Thyroid gland (tissue), 4 donors: Measurements from ENCODE around the gene ERF. TPM values are rescaled to one million over a fixed set of nuclear protein-coding genes. Genes with fewer than 3 reads are reported as not detected.

Source experiments
- DNase-seq, 2 donors: peaks; one replicate each; pipeline ENCODE4 v3.0.0-alpha.2; 2019
- H3K27ac ChIP-seq, 3 donors: fragments of 200-600 bp; sonication (generic); 1 replicate in 2 of 3; 2 replicates in 1 of 3; pipeline ENCODE4 v1.5.1; 2016 to 2019; ENCODE audit warnings: mild to moderate bottlenecking in 1 of 3, moderate library complexity in 1 of 3
- H3K27me3 ChIP-seq: fragments of 200-600 bp; sonication (generic); one replicate; pipeline ENCODE4 v1.5.1; 2019
- H3K36me3 ChIP-seq, 2 donors: fragments of 200-600 bp; sonication (generic); one replicate each; pipeline ENCODE4 v1.5.1; 2016 to 2019
- H3K4me1 ChIP-seq, 2 donors: fragments of 200-600 bp; sonication (generic); one replicate each; pipeline ENCODE4 v1.5.1; 2017 to 2019
- H3K4me3 ChIP-seq, 3 donors: fragments of 200-600 bp; sonication (generic); replicated peaks in 1 of 3; 1 replicate in 2 of 3; 2 replicates in 1 of 3; pipeline ENCODE4 v1.5.1; 2016; ENCODE audit warnings: mild to moderate bottlenecking in 1 of 3
- H3K9me3 ChIP-seq: fragments of 200-600 bp; sonication (generic); one replicate; pipeline ENCODE4 v1.5.1; 2017
- CTCF ChIP-seq, 6 experiments: fragments of 200-600 bp in 3 of 6; fragments of 450-650 bp in 3 of 6; sonication (generic) in 3 of 6; IDR thresholded peaks; one replicate each; pipeline ENCODE4 v1.5.1; 2016 to 2019; ENCODE audit warnings: antibody characterized with exemption in 6 of 6, mild to moderate bottlenecking in 2 of 6, inconsistent platforms in 1 of 6, moderate library complexity in 1 of 6
- POLR2A ChIP-seq, 2 donors: fragments of 450-650 bp; IDR thresholded peaks; one replicate each; pipeline ENCODE4 v1.6.1; 2017; ENCODE audit warnings: antibody characterized with exemption in 2 of 2, mild to moderate bottlenecking in 2 of 2, moderate library complexity in 1 of 2
- WGBS, 2 donors: methylation state at CpG; one replicate each; pipeline ENCODE4 v1.1.5; 2017; 5-methylcytosine and 5-hydroxymethylcytosine counted together
- intact Hi-C: fragments of 100-400 bp; cut with DNase I; formaldehyde crosslinking; loops from one replicate; pipeline ENCODE4 v1.15.1; 2023
- total RNA-seq, 4 donors: library from RNA; depleted of rRNA; stranded (reverse); fragments of >200 nt; gene quantifications; one replicate each; pipeline ENCODE4 v1.2.3, GENCODE V29; 2016

Gene ERF
- total RNA-seq, 4 donors from 2014 or later: 27.5 to 50.2 (median 39.2) TPM

- H3K27me3 ChIP-seq: no peaks in the 10 kb centered on the region
- WGBS, 2 donors: 20 to 33% methylated on average over 13 to 19 of the region's 19 CpGs
- H3K4me3 ChIP-seq: no peak overlapping the region
- H3K36me3 ChIP-seq: peaks cover 0 to 12% of the 10 kb centered on the region in 2 donors
- intact Hi-C loops: no loop called here
- no peak for DNase-seq
- H3K4me1 ChIP-seq: peaks cover 26 to 55% of the 10 kb centered on the region in 2 donors
- H3K27ac ChIP-seq: peak overlapping the region; percentile 32 to 97 (median 65)
- no peaks in the 10 kb centered on the region for H3K9me3 ChIP-seq
- TF ChIP-seq POLR2A (IDR thresholded peaks at IDR 0.05): no peak
These were observed 4.0 kb downstream of the ERF start for GRCh38 chr19:42250666-42251531.

GRCh38 chr19:42250183-42250665, 4.7 kb downstream of the ERF start:
- intact Hi-C loops: no loop called here
- Histone ChIP-seq H3K4me3 (no peak overlapping the region), H3K9me3 (no peaks in the 10 kb centered on the region), H3K27ac (peak overlapping the region; percentile 32 to 97 (median 65)), H3K27me3 (no peaks in the 10 kb centered on the region), H3K4me1 (peaks cover 21 to 53% of the 10 kb centered on the region in 2 donors), H3K36me3 (peaks cover 0 to 12% of the 10 kb centered on the region in 2 donors)
- TF ChIP-seq POLR2A (IDR thresholded peaks at IDR 0.05) (no peak), CTCF (IDR thresholded peaks at IDR 0.05) (no peak)
- no peak for DNase-seq
- 63 to 71% methylated on average over 6 to 12 of the region's 15 CpGs for WGBS, 2 donors

- no peak for DNase-seq
- TF ChIP-seq CTCF (IDR thresholded peaks at IDR 0.05) (no peak), POLR2A (IDR thresholded peaks at IDR 0.05) (no peak)
- Histone ChIP-seq H3K27ac (peak overlapping the region; percentile 9 to 97 (median 65)), H3K4me1 (peaks cover 21 to 57% of the 10 kb centered on the region in 2 donors), H3K36me3 (peaks cover 0 to 12% of the 10 kb centered on the region in 2 donors), H3K27me3 (no peaks in the 10 kb centered on the region), H3K4me3 (no peak overlapping the region), H3K9me3 (no peaks in the 10 kb centered on the region)
- intact Hi-C loops: loop anchor here (5.0 kb wide), 1 partner anchor 48 kb away; no protein-coding TSS in a partner anchor
- 79 to 93% methylated on average over 5 to 6 of the region's 6 CpGs for whole genome bisulfite sequencing, 2 donors
These were observed 5.2 kb downstream of the ERF start for GRCh38 chr19:42249769-42250168.

GRCh38 chr19:42249149-42249750, 5.7 kb downstream of the ERF start:
- H3K9me3 ChIP-seq: no peaks in the 10 kb centered on the region
- no peak overlapping the region for H3K27ac ChIP-seq
- peaks cover 0 to 12% of the 10 kb centered on the region in 2 donors for H3K36me3 ChIP-seq
- intact Hi-C loops: loop anchor here (5.0 kb wide), 1 partner anchor 48 kb away; no protein-coding TSS in a partner anchor
- H3K4me1 ChIP-seq: peaks cover 22 to 57% of the 10 kb centered on the region in 2 donors
- no peak for DNase-seq
- 90 to 91% methylated on average over 32 to 36 of the region's 36 CpGs for WGBS, 2 donors
- no peak for TF ChIP-seq POLR2A (IDR thresholded peaks at IDR 0.05)
- TF ChIP-seq CTCF (IDR thresholded peaks at IDR 0.05): no peak
- no peaks in the 10 kb centered on the region for H3K27me3 ChIP-seq
- H3K4me3 ChIP-seq: no peak overlapping the region

GRCh38 chr19:42248270-42249148, 6.4 kb downstream of the ERF start:
- Histone ChIP-seq H3K27ac (peak overlapping the region in 1 of 3 donors; percentile 23), H3K36me3 (peaks cover 0 to 12% of the 10 kb centered on the region in 2 donors), H3K27me3 (no peaks in the 10 kb centered on the region), H3K4me3 (no peak overlapping the region), H3K9me3 (no peaks in the 10 kb centered on the region), H3K4me1 (peaks cover 29 to 63% of the 10 kb centered on the region in 2 donors)
- WGBS, 2 donors: 90 to 91% methylated on average over 36 to 37 of the region's 41 CpGs
- intact Hi-C loops: loop anchor here (5.0 kb wide), 1 partner anchor 49 kb away; no protein-coding TSS in a partner anchor
- no peak for DNase-seq
- TF ChIP-seq CTCF (IDR thresholded peaks at IDR 0.05) (no peak), POLR2A (IDR thresholded peaks at IDR 0.05) (no peak)
